ENCODE results near the gene FBXO42. TPM values are rescaled to one million over a fixed set of nuclear protein-coding genes. Genes with fewer than 3 reads are reported as not detected.

FBXO42 gene
- total and polyA plus RNA-seq, 2 of the 8 experiments (the other 6 are each of a cell fraction or from before 2014, with no cell fraction given), result 15.1 to 17.0 TPM

DNA sequence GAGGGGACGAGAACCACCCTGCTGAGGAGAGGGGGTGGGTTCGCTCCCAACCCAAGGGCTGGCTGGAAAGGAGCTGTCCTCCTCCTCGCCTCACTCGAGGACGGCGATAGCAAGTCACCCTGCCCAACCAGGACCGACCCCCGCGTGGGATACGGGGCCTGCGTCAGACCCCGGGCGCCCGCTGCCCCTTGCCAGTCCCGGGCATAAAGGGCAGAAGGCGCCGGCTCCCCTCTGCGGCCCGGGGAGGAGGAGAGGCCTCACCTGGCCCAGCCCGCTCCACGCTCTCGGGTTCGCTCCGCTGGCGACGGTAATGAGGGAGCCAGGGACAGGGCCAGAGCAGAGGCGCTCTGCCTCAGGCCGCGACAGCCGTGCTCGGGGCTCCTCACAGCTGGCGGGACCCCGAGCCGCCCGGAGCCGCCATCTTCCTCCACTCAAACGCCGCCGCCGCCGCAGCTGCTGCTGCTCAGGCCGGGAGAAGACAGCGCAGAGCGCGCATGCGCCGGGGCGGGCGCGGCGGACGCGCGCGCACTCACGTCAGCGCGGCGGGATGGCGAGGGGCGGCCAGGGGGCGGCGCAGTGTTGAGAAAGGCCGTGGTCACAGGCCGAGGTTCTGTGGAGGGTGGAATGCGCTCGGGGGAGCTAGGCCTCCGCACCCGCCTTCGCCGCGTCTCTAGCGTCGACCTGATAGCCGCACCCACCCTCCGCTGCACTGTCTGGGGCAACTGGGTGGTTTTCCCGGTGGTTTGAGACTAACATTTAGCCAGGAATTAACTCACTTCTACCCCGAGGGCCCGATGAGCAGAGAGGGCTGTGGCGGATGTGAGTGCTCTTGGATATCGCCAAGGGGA, at the start of gene FBXO42 (continued):
- TF ChIP-seq, protein P1, sequence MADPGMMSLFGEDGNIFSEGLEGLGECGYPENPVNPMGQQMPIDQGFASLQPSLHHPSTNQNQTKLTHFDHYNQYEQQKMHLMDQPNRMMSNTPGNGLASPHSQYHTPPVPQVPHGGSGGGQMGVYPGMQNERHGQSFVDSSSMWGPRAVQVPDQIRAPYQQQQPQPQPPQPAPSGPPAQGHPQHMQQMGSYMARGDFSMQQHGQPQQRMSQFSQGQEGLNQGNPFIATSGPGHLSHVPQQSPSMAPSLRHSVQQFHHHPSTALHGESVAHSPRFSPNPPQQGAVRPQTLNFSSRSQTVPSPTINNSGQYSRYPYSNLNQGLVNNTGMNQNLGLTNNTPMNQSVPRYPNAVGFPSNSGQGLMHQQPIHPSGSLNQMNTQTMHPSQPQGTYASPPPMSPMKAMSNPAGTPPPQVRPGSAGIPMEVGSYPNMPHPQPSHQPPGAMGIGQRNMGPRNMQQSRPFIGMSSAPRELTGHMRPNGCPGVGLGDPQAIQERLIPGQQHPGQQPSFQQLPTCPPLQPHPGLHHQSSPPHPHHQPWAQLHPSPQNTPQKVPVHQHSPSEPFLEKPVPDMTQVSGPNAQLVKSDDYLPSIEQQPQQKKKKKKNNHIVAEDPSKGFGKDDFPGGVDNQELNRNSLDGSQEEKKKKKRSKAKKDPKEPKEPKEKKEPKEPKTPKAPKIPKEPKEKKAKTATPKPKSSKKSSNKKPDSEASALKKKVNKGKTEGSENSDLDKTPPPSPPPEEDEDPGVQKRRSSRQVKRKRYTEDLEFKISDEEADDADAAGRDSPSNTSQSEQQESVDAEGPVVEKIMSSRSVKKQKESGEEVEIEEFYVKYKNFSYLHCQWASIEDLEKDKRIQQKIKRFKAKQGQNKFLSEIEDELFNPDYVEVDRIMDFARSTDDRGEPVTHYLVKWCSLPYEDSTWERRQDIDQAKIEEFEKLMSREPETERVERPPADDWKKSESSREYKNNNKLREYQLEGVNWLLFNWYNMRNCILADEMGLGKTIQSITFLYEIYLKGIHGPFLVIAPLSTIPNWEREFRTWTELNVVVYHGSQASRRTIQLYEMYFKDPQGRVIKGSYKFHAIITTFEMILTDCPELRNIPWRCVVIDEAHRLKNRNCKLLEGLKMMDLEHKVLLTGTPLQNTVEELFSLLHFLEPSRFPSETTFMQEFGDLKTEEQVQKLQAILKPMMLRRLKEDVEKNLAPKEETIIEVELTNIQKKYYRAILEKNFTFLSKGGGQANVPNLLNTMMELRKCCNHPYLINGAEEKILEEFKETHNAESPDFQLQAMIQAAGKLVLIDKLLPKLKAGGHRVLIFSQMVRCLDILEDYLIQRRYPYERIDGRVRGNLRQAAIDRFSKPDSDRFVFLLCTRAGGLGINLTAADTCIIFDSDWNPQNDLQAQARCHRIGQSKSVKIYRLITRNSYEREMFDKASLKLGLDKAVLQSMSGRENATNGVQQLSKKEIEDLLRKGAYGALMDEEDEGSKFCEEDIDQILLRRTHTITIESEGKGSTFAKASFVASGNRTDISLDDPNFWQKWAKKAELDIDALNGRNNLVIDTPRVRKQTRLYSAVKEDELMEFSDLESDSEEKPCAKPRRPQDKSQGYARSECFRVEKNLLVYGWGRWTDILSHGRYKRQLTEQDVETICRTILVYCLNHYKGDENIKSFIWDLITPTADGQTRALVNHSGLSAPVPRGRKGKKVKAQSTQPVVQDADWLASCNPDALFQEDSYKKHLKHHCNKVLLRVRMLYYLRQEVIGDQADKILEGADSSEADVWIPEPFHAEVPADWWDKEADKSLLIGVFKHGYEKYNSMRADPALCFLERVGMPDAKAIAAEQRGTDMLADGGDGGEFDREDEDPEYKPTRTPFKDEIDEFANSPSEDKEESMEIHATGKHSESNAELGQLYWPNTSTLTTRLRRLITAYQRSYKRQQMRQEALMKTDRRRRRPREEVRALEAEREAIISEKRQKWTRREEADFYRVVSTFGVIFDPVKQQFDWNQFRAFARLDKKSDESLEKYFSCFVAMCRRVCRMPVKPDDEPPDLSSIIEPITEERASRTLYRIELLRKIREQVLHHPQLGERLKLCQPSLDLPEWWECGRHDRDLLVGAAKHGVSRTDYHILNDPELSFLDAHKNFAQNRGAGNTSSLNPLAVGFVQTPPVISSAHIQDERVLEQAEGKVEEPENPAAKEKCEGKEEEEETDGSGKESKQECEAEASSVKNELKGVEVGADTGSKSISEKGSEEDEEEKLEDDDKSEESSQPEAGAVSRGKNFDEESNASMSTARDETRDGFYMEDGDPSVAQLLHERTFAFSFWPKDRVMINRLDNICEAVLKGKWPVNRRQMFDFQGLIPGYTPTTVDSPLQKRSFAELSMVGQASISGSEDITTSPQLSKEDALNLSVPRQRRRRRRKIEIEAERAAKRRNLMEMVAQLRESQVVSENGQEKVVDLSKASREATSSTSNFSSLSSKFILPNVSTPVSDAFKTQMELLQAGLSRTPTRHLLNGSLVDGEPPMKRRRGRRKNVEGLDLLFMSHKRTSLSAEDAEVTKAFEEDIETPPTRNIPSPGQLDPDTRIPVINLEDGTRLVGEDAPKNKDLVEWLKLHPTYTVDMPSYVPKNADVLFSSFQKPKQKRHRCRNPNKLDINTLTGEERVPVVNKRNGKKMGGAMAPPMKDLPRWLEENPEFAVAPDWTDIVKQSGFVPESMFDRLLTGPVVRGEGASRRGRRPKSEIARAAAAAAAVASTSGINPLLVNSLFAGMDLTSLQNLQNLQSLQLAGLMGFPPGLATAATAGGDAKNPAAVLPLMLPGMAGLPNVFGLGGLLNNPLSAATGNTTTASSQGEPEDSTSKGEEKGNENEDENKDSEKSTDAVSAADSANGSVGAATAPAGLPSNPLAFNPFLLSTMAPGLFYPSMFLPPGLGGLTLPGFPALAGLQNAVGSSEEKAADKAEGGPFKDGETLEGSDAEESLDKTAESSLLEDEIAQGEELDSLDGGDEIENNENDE (IDR thresholded peaks at IDR 0.05; ENCODE audit: insufficient replicate concordance, low read length), result no peak
- no peak for TF ChIP-seq GABPA (IDR thresholded peaks at IDR 0.05; ENCODE audit: borderline replicate concordance, insufficient read depth, low read length)
- no peak for TF ChIP-seq SP4 (IDR thresholded peaks at IDR 0.05; ENCODE audit: low read length)
- no peak for TF ChIP-seq KDM5A (IDR thresholded peaks at IDR 0.05; ENCODE audit: low read length)
- peak; percentile 86; the same call in 1 of the 2 replicates for TF ChIP-seq TEAD4 (IDR thresholded peaks at IDR 0.05; ENCODE audit: low read depth, low read length)
